HEK293 (cell line): Measurements from ENCODE around the gene CYP4F2.

ENCODE experiments used
- CTCF ChIA-PET: fragments of 350-600 bp; formaldehyde crosslinking; extraction: SDS; loops from one replicate; lab custom pipeline; 2021; ENCODE audit warnings: antibody characterized with exemption; lab: Yijun Ruan, JAX
- POLR2A ChIA-PET: fragments of 300-600 bp; formaldehyde crosslinking; extraction: SDS; loops from one replicate; lab custom pipeline; 2020; ENCODE audit warnings: antibody characterized with exemption, inconsistent platforms; lab: Yijun Ruan, JAX
- H3K27ac ChIP-seq: fragments of 200-500 bp; sonication (Bioruptor generic); 2 replicates; pipeline ENCODE4 v1.5.1; 2014; ENCODE audit warnings: low read depth, low read length, control low read depth, inconsistent platforms; ENCODE audit errors: extremely low read depth
- H3K36me3 ChIP-seq, 2 experiments: fragments of 200-500 bp in 1 of 2; sonication (Bioruptor generic) in 1 of 2; 1 replicate in 1 of 2; 2 replicates in 1 of 2; pipeline ENCODE4 v1.5.1; 2014 to 2017; ENCODE audit warnings: inconsistent platforms in 2 of 2, low read length in 2 of 2; ENCODE audit not compliant: control insufficient read depth in 2 of 2, insufficient read depth in 1 of 2
- H3K4me1 ChIP-seq: fragments of 200-500 bp; sonication (Bioruptor generic); 2 replicates; pipeline ENCODE4 v1.5.1; 2014; ENCODE audit warnings: mild to moderate bottlenecking, low read length, inconsistent platforms; ENCODE audit not compliant: control insufficient read depth, insufficient read depth
- H3K4me3 ChIP-seq: 2 replicates; pipeline ENCODE4 v1.5.1; 2011; ENCODE audit warnings: low read depth, mild to moderate bottlenecking, control low read depth, low read length, moderate library complexity
- H3K9me3 ChIP-seq: fragments of 200-500 bp; sonication (Bioruptor generic); 2 replicates; pipeline ENCODE4 v1.5.1; 2014; ENCODE audit warnings: low read depth, low read length, inconsistent platforms; ENCODE audit not compliant: control insufficient read depth, insufficient read depth
- AEBP2 ChIP-seq: fragments of 450-650 bp; formaldehyde crosslinking; IDR thresholded peaks from 2 replicates; pipeline ENCODE4 v1.5.1; 2016; ENCODE audit warnings: missing biosample characterization, missing genetic modification characterization, borderline replicate concordance
- BCL11B ChIP-seq: fragments of 450-650 bp; formaldehyde crosslinking; IDR thresholded peaks from 2 replicates; pipeline ENCODE4 v1.5.1; 2016; ENCODE audit warnings: low read depth, missing biosample characterization, missing genetic modification characterization
- EGR2 ChIP-seq: fragments of 450-650 bp; formaldehyde crosslinking; IDR thresholded peaks from 2 replicates; pipeline ENCODE4 v1.5.1; 2016; ENCODE audit warnings: low read depth, missing biosample characterization, missing genetic modification characterization
- KLF10 ChIP-seq: fragments of 450-650 bp; IDR thresholded peaks from 2 replicates; pipeline ENCODE4 v1.5.1; 2018; ENCODE audit warnings: missing biosample characterization, mild to moderate bottlenecking, missing genetic modification characterization
- OSR2 ChIP-seq: fragments of 450-650 bp; formaldehyde crosslinking; IDR thresholded peaks from 2 replicates; pipeline ENCODE4 v1.5.1; 2016; ENCODE audit warnings: missing biosample characterization, missing genetic modification characterization
- TRIM28 ChIP-seq: IDR thresholded peaks from 2 replicates; pipeline ENCODE4 v1.6.1; 2011; ENCODE audit warnings: low read length, control low read depth, borderline replicate concordance
- TSHZ1 ChIP-seq: fragments of 450-650 bp; formaldehyde crosslinking; IDR thresholded peaks from 2 replicates; pipeline ENCODE4 v1.5.1; 2016; ENCODE audit warnings: missing biosample characterization, missing genetic modification characterization, borderline replicate concordance
- YY2 ChIP-seq: fragments of 450-650 bp; formaldehyde crosslinking; IDR thresholded peaks from 2 replicates; pipeline ENCODE4 v1.5.1; 2016; ENCODE audit warnings: missing biosample characterization, missing genetic modification characterization
- ZNF155 ChIP-seq: fragments of 450-650 bp; formaldehyde crosslinking; IDR thresholded peaks from 2 replicates; pipeline ENCODE4 v1.5.1; 2016; ENCODE audit warnings: missing biosample characterization, missing genetic modification characterization
- ZNF18 ChIP-seq: fragments of 450-650 bp; formaldehyde crosslinking; IDR thresholded peaks from 2 replicates; pipeline ENCODE4 v1.5.1; 2016; ENCODE audit warnings: missing biosample characterization, missing genetic modification characterization
- ZNF184 ChIP-seq: fragments of 450-650 bp; IDR thresholded peaks from 2 replicates; pipeline ENCODE4 v1.5.1; 2018; ENCODE audit warnings: missing biosample characterization, mild to moderate bottlenecking, missing genetic modification characterization
- ZNF211 ChIP-seq: fragments of 450-650 bp; formaldehyde crosslinking; IDR thresholded peaks from 2 replicates; pipeline ENCODE4 v1.5.1; 2016; ENCODE audit warnings: low read depth, missing biosample characterization, missing genetic modification characterization
- ZNF274 ChIP-seq, 2 experiments: fragments of 200-500 bp in 1 of 2; fragments of 450-650 bp in 1 of 2; sonication (Bioruptor generic) in 1 of 2; formaldehyde crosslinking in 1 of 2; IDR thresholded peaks; 2 replicates each; pipeline versions ENCODE4 v1.5.1 to v1.6.1; 2014 to 2016; ENCODE audit warnings: borderline replicate concordance in 1 of 2, inconsistent platforms in 1 of 2, low read length in 1 of 2, missing biosample characterization in 1 of 2, missing genetic modification characterization in 1 of 2
- ZNF324 ChIP-seq: fragments of 450-650 bp; formaldehyde crosslinking; IDR thresholded peaks from 2 replicates; pipeline ENCODE4 v1.5.1; 2016; ENCODE audit warnings: missing biosample characterization, missing genetic modification characterization
- ZNF350 ChIP-seq: fragments of 450-650 bp; formaldehyde crosslinking; IDR thresholded peaks from 2 replicates; pipeline ENCODE4 v1.5.0; 2017; ENCODE audit warnings: missing biosample characterization, mild to moderate bottlenecking, missing genetic modification characterization
- ZNF48 ChIP-seq: fragments of 450-650 bp; formaldehyde crosslinking; IDR thresholded peaks from 2 replicates; pipeline ENCODE4 v1.5.1; 2016; ENCODE audit warnings: missing biosample characterization, missing genetic modification characterization
- ZNF530 ChIP-seq: fragments of 450-650 bp; formaldehyde crosslinking; IDR thresholded peaks from 2 replicates; pipeline ENCODE4 v1.5.1; 2016; ENCODE audit warnings: low read depth, missing biosample characterization, missing genetic modification characterization
- ZNF555 ChIP-seq: fragments of 450-650 bp; formaldehyde crosslinking; conservative IDR thresholded peaks from 2 replicates; pipeline ENCODE4 v1.5.1; 2017; ENCODE audit warnings: missing biosample characterization, mild to moderate bottlenecking, missing genetic modification characterization, inconsistent platforms
- ZNF600 ChIP-seq: fragments of 450-650 bp; formaldehyde crosslinking; IDR thresholded peaks from 2 replicates; pipeline ENCODE4 v1.5.1; 2016; ENCODE audit warnings: missing biosample characterization, missing genetic modification characterization
- ZNF660 ChIP-seq: fragments of 450-650 bp; IDR thresholded peaks from 2 replicates; pipeline ENCODE4 v1.5.1; 2018; ENCODE audit warnings: missing biosample characterization, mild to moderate bottlenecking, missing genetic modification characterization
- ZNF768 ChIP-seq: fragments of 450-650 bp; formaldehyde crosslinking; IDR thresholded peaks from 2 replicates; pipeline ENCODE4 v1.5.1; 2018; ENCODE audit warnings: missing biosample characterization, mild to moderate bottlenecking, missing genetic modification characterization
- ZSCAN18 ChIP-seq: fragments of 450-650 bp; formaldehyde crosslinking; IDR thresholded peaks from 2 replicates; pipeline ENCODE4 v1.5.1; 2016; ENCODE audit warnings: missing biosample characterization, missing genetic modification characterization
- TF ChIP-seq, protein P1 (sequence below): fragments of 450-650 bp; formaldehyde crosslinking; IDR thresholded peaks from 2 replicates; pipeline ENCODE4 v1.5.1; 2017; ENCODE audit warnings: missing biosample characterization, missing genetic modification characterization
- TF ChIP-seq, protein P2 (sequence below): fragments of 450-650 bp; formaldehyde crosslinking; IDR thresholded peaks from 2 replicates; pipeline ENCODE4 v1.5.0; 2017; ENCODE audit warnings: missing biosample characterization, missing genetic modification characterization, borderline replicate concordance

Gene CYP4F2

DNA sequence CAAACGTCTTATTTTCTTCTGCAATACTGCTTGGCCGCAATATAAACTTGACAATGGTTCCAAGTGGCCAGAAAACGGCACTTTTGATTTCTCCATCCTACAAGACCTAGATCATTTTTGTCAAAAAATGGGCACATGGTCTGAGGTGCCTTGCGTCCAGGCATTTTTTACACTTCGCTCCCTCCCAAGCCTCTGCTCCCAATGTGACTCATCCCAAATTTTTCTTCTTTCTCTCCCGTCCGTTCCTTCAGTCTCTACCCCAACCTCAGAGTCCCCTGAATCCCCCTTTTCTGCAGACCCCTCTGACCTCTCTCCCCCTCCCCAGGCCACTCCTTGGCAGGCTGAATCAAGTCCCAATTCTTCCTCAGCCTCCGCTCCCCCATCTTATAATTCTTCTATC, 68.1 kb downstream of the CYP4F2 start:
- Histone ChIP-seq H3K4me1 (no peaks in the 10 kb centered on the region), H3K9me3 (no peaks in the 10 kb centered on the region), H3K27ac (no peak overlapping the region), H3K36me3 (no peaks in the 10 kb centered on the region)
- CTCF ChIA-PET: no interaction called here
- TF ChIP-seq ZNF530: no peak
- no peak for TF ChIP-seq ZNF768
- TF ChIP-seq ZNF48 (tag by site-specific recombination): no peak
- no peak for TF ChIP-seq TRIM28
- no peak for TF ChIP-seq ZNF324
- no peak for TF ChIP-seq ZNF600 (tag by site-specific recombination)
- TF ChIP-seq ZNF211 (tag by site-specific recombination): no peak
- no peak for TF ChIP-seq BCL11B
- TF ChIP-seq, protein P1, sequence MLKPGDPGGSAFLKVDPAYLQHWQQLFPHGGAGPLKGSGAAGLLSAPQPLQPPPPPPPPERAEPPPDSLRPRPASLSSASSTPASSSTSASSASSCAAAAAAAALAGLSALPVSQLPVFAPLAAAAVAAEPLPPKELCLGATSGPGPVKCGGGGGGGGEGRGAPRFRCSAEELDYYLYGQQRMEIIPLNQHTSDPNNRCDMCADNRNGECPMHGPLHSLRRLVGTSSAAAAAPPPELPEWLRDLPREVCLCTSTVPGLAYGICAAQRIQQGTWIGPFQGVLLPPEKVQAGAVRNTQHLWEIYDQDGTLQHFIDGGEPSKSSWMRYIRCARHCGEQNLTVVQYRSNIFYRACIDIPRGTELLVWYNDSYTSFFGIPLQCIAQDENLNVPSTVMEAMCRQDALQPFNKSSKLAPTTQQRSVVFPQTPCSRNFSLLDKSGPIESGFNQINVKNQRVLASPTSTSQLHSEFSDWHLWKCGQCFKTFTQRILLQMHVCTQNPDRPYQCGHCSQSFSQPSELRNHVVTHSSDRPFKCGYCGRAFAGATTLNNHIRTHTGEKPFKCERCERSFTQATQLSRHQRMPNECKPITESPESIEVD (tag by site-specific recombination): no peak
- no peak for TF ChIP-seq AEBP2 (tag by site-specific recombination)
- TF ChIP-seq ZNF660 (tag by site-specific recombination): no peak
- no peak for TF ChIP-seq ZNF350 (tag by site-specific recombination)
- TF ChIP-seq ZNF184: no peak
- no peak for TF ChIP-seq ZNF555 (tag by site-specific recombination)
- TF ChIP-seq TSHZ1 (tag by site-specific recombination): no peak
- TF ChIP-seq OSR2: no peak
- TF ChIP-seq, all 188 proteins: peak for 0
- no peak overlapping the region for H3K4me3 ChIP-seq
- POLR2A ChIA-PET: no interaction called here

DNA sequence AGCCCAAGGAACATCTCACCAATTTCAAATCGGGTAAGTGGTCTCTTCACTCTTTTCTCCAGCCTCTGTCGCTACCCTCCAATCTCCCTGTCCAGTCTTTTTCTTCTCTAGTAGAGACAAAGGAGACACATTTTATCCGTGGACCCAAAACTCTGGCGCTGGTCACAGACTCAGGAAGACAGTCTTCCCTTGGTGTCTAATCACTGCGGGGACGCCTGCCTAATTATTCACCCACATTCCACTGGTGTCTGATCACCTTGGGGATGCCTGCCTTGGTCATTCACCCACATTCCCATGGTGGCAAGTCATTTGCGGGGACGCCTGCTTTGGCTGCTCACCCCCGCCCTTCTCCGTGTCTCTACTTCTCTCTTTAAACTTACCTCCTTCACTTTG, 68.6 kb downstream of the CYP4F2 start:
- H3K4me3 ChIP-seq: no peak overlapping the region
- H3K9me3 ChIP-seq: no peaks in the 10 kb centered on the region
- ChIA-PET CTCF (no interaction called here), POLR2A (no interaction called here)
- H3K27ac ChIP-seq: no peak overlapping the region
- no peaks in the 10 kb centered on the region for H3K36me3 ChIP-seq
- no peaks in the 10 kb centered on the region for H3K4me1 ChIP-seq
- TF ChIP-seq ZNF155 (tag by site-specific recombination) (no peak), KLF10 (tag by site-specific recombination) (no peak), ZNF660 (tag by site-specific recombination) (no peak), ZNF18 (no peak), ZSCAN18 (tag by site-specific recombination) (no peak), EGR2 (no peak), YY2 (no peak), ZNF274 (IDR thresholded peaks at IDR 0.05; ENCODE audit: low read length) (no peak), ZNF274 (tag by site-specific recombination; IDR thresholded peaks at IDR 0.05; ENCODE audit: borderline replicate concordance) (no peak)
- TF ChIP-seq, protein P2, sequence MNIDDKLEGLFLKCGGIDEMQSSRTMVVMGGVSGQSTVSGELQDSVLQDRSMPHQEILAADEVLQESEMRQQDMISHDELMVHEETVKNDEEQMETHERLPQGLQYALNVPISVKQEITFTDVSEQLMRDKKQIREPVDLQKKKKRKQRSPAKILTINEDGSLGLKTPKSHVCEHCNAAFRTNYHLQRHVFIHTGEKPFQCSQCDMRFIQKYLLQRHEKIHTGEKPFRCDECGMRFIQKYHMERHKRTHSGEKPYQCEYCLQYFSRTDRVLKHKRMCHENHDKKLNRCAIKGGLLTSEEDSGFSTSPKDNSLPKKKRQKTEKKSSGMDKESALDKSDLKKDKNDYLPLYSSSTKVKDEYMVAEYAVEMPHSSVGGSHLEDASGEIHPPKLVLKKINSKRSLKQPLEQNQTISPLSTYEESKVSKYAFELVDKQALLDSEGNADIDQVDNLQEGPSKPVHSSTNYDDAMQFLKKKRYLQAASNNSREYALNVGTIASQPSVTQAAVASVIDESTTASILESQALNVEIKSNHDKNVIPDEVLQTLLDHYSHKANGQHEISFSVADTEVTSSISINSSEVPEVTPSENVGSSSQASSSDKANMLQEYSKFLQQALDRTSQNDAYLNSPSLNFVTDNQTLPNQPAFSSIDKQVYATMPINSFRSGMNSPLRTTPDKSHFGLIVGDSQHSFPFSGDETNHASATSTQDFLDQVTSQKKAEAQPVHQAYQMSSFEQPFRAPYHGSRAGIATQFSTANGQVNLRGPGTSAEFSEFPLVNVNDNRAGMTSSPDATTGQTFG (tag by site-specific recombination): no peak
